Activated CD8-positive, alpha-beta memory T cell treated with anti-CD3 and anti-CD28 coated beads, Interleukin-2, amount 10 ng/mL, durations not matched to agents 7 days and 5 days (primary cell): ENCODE measurements around the gene STAT6. TPM values are rescaled to one million over a fixed set of nuclear protein-coding genes. Genes with fewer than 3 reads are reported as not detected.

ENCODE experiments used
- ATAC-seq: fragments of 150-1000 bp; cut with Tn5 transposase; one replicate; pipeline ENCODE4 v1.10.0; 2021; ENCODE audit warnings: moderate library complexity
- CTCF ChIA-PET: fragments of 350-600 bp; sonication (Branson Sonifier 250); formaldehyde crosslinking; loops from one replicate; lab custom pipeline; 2021; ENCODE audit warnings: antibody characterized with exemption; lab: Charles Lee
- DNase-seq: peaks from one replicate; pipeline ENCODE4 v3.0.0-alpha.2; 2020
- H3K27ac Mint-ChIP-seq: one replicate; pipeline ENCODE4 v1.8.0; 2021; ENCODE audit warnings: mild to moderate bottlenecking, mixed read lengths
- H3K27me3 Mint-ChIP-seq: one replicate; pipeline ENCODE4 v1.8.0; 2021; ENCODE audit warnings: mixed read lengths
- H3K36me3 Mint-ChIP-seq: one replicate; pipeline ENCODE4 v1.8.0; 2021; ENCODE audit warnings: mild to moderate bottlenecking, mixed read lengths
- H3K4me1 Mint-ChIP-seq: one replicate; pipeline ENCODE4 v1.8.0; 2021; ENCODE audit warnings: mixed read lengths
- H3K4me3 Mint-ChIP-seq: one replicate; pipeline ENCODE4 v1.8.0; 2021; ENCODE audit warnings: mild to moderate bottlenecking, moderate library complexity, mixed read lengths
- H3K9me3 Mint-ChIP-seq: one replicate; pipeline ENCODE4 v1.8.0; 2022; ENCODE audit warnings: low read depth, mixed read lengths
- total RNA-seq, 2 experiments: library from RNA; stranded (reverse); gene quantifications; one replicate each; pipeline ENCODE4 v1.2.3, GENCODE V29; 2021

STAT6 gene
- total RNA-seq, 2 experiments from 2014 or later = 99.1 to 104 TPM

DNA sequence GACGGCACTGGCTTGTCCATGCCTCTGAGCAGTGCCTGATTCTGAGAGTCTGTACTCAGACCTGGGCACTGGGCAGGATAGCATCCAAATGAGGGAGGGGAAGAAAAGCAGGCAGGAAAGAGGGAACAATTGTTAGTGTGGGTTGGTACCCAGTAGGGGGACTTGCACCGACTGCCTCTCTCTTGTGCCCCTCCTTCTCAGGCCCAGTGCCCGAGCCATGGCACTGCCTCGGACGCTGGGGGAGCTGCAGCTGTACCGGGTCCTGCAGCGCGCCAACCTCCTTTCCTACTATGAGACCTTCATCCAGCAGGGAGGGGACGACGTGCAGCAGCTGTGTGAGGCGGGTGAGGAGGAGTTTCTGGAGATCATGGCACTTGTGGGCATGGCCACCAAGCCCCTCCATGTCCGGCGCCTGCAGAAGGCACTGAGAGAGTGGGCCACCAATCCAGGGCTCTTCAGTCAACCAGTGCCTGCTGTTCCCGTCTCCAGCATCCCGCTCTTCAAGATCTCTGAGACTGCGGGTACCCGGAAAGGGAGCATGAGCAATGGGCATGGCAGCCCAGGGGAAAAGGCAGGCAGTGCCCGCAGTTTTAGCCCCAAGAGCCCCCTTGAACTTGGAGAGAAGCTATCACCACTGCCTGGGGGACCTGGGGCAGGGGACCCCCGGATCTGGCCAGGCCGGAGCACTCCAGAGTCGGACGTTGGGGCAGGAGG is 20.1 kb downstream of the STAT6 start:
- Mint-ChIP-seq H3K9me3 (no peaks in the 10 kb centered on the region), H3K27me3 (no peaks in the 10 kb centered on the region), H3K36me3 (peaks cover 2% of the 10 kb centered on the region), H3K4me3 (peak overlapping the region; percentile 53), H3K4me1 (peaks cover 59% of the 10 kb centered on the region), H3K27ac (peak overlapping the region; percentile 12)
- no peak for DNase-seq
- CTCF ChIA-PET = interaction anchor here (1.2 to 16.0 kb wide), 7 partner anchors 8 to 123 kb away, joined by 3 to 202 read pairs (median 18); partner anchors contain the start of genes NEMP1 and STAT6
- ATAC-seq = no peak

DNA sequence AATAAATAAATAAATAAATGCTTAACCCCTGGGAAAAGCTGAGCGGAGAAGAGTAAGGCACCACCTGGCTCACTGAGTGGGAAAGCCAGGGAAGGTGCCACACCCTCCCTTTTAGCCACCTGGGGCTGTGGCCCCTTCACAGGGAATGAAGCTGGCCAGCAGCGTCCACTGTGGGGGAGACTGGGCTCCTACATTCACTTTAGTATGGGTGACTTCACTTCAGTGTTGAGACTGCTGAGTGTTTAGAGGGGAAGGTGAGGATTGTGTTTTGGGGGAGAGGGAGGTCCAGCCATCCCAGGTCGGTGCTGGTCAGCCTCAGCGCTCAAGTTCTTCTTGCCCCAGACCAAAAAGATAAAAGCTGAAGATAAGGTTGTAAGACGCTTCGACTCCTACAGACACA is 20.7 kb downstream of the STAT6 start:
- CTCF ChIA-PET = interaction anchor here (1.2 to 16.0 kb wide), 6 partner anchors 8 to 124 kb away, joined by 3 to 202 read pairs (median 19); partner anchors contain the start of genes NEMP1 and STAT6
- Mint-ChIP-seq H3K4me1 (peaks cover 64% of the 10 kb centered on the region), H3K9me3 (no peaks in the 10 kb centered on the region), H3K36me3 (peaks cover 2% of the 10 kb centered on the region), H3K27ac (peak overlapping the region; percentile 12), H3K27me3 (no peaks in the 10 kb centered on the region), H3K4me3 (peak overlapping the region; percentile 53)
- ATAC-seq (no peak), DNase-seq (no peak)

DNA sequence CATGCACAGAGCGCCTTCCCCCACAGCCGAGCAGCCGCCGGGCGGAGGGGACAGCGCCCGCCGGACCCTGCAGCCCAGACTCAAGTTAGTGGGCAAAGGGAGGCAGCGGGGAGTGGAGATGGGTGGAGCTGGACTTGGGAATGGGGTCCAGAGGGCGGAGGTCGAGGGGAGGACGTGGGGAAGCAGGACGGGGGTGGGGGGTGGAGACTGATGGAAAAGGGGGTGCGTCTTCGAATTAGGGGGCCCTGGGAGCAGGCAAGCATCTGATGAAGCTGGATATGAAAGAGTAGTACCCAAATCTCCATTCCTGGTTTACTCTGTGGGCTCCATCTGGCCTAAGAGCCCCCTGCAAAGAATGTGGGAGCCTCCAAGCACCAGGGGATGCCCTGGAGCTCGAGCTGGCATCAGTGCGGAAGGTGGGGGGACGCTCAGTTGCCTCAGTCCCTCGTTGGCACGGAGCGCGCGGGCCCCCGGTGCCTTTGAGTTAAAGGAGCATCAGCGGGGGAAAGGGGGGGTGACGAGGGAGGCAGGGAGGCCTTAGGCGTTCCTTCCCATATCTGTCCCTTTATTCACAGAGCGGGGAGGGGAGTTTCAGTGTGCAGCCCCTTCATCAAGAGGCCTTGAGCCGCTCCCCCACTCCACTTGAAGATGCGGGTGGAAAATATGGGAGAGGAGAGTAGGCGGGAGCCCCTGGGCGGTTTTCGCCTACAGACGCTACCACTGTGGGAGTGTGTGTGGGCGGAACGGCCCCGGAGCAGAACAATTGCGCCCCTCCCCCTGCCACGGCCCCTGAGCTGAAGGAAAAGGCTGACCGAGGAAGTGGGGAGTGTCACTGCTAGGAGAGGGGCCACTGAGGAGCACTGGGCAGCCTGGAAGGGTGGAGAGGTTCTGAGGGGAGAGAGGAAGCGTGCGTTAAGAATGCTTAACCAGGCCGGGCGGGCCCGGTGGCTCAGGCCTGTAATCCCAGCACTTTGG is 21.6 kb downstream of the STAT6 start:
- Mint-ChIP-seq H3K27ac (peak overlapping the region; percentile 73), H3K9me3 (no peaks in the 10 kb centered on the region), H3K36me3 (peaks cover 2% of the 10 kb centered on the region), H3K4me3 (peak overlapping the region; percentile 84), H3K27me3 (no peaks in the 10 kb centered on the region), H3K4me1 (peaks cover 62% of the 10 kb centered on the region)
- no peak for ATAC-seq
- CTCF ChIA-PET = interaction anchor here (0.7 to 16.0 kb wide), 9 partner anchors 9 to 125 kb away, joined by 3 to 202 read pairs (median 5); partner anchors contain the start of genes NEMP1 and STAT6
- peak; percentile 72 for DNase-seq

DNA sequence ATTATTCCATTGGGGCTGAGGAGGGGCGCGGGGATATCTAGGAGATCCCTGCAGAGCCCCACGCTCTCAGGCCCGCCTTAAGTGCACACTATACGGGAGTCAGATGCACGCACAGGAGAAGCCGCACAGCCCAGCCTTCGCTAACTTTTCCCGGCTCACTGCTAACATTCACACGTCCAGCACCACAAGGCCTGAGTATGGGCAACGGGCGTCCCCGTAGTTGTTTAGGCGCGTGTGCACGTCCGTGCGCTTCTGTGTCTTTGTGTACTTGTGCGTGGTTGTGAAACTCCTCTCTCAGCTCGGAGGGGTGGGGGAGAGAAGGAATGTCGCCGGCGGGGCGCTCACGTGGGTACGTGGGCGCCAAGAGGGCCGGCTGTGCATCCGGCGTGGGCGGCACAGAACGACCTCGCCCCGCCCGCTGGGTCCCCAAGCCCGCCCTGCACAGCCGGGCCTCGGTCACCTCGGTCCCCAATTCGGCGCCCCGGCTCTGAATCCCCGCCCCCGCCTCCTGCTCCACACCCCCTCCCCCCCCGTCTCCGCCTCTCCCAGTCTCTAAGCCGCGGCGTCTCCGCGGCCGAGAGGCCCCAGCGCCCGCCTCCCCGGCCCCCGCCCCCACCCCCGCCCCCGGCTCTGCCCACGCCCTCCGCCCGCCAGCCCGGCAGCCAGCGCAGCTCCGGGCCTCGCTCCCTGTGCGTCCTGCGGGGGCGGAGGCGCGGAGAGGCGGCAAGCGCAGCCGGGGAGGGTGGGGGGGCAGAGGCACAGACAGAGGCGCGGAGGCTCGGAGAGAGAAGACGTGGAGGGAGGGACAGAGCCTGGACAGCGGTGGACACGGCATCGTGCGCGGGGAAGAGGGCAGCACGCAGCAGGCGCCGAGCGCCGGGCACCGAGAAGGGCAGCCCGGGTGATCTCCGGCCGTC is 22.6 kb downstream of the STAT6 start, which contains the start of gene NAB2:
Gene NAB2 (plus strand): TSS at position 761 of the 917 bp plus-strand sequence. CDS start 158 bp downstream, outside the sequence.
- H3K4me3 Mint-ChIP-seq = peak within 1 kb of the TSS; percentile 84
- H3K9me3 Mint-ChIP-seq = no peaks in the 10 kb centered on the region
- CTCF ChIA-PET = interaction anchor here (1.1 to 16.0 kb wide), 9 partner anchors 10 to 124 kb away, joined by 3 to 202 read pairs (median 8); partner anchors contain the start of genes NEMP1 and STAT6
- peak; percentile 97 for DNase-seq
- ATAC-seq = peak; percentile 80
- peaks cover 2% of the 10 kb centered on the region for H3K36me3 Mint-ChIP-seq
- no peaks in the 10 kb centered on the region for H3K27me3 Mint-ChIP-seq
- peaks cover 57% of the 10 kb centered on the region for H3K4me1 Mint-ChIP-seq
- H3K27ac Mint-ChIP-seq = peak within 1 kb of the TSS; percentile 88

DNA sequence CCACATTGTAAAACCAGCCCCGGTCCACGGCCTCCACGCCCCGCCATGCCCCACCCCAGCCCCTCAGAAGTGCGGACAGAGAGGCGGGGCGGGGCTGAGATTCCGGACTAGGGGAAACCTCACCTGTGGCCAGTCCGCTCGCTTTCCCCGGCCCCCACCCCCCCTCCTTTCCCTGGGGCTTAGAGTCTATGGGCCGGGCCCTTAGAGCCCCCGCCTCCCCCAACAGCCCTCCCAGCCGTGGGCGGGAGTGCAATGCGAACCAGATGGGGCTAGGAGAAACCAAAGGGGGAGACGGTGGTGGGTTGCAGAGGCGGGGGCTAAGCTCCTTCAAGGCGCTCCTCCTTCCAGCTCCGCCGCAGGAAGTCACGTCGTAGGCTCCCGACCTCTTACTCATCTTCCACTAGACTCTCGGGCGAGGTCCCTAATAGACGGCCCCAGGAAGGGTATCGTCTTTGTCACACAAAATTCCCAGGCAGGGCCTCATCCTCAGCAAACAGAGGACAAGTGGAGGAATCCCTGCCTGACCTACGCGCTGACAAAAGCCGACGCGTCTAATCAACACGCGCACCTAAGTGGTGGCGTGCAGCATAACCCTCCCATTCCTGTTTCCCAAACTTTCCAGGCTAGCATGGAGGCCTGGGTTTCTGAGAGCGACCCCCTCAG is 23.3 kb downstream of the STAT6 start:
- Mint-ChIP-seq H3K4me1 (peaks cover 51% of the 10 kb centered on the region), H3K27ac (peak overlapping the region; percentile 88), H3K27me3 (no peaks in the 10 kb centered on the region), H3K9me3 (no peaks in the 10 kb centered on the region), H3K4me3 (peak overlapping the region; percentile 81), H3K36me3 (peaks cover 2% of the 10 kb centered on the region)
- ATAC-seq (peak; percentile 29), DNase-seq (peak; percentile 88)
- CTCF ChIA-PET = interaction anchor here (1.6 to 16.0 kb wide), 6 partner anchors 9 to 80 kb away, joined by 4 to 202 read pairs (median 14); partner anchors contain the start of genes NEMP1 and STAT6

GRCh38 chr12:57087010-57087690 is 24.0 kb downstream of the STAT6 start:
- Mint-ChIP-seq H3K27me3 (no peaks in the 10 kb centered on the region), H3K9me3 (no peaks in the 10 kb centered on the region), H3K36me3 (peaks cover 2% of the 10 kb centered on the region), H3K4me3 (peak overlapping the region; percentile 81), H3K27ac (peak overlapping the region; percentile 91), H3K4me1 (peaks cover 46% of the 10 kb centered on the region)
- CTCF ChIA-PET = interaction anchor here (1.6 to 16.0 kb wide), 6 partner anchors 8 to 79 kb away, joined by 4 to 202 read pairs (median 14); partner anchors contain the start of genes NEMP1 and STAT6
- DNase-seq (peak; percentile 89), ATAC-seq (peak; percentile 48)

DNA sequence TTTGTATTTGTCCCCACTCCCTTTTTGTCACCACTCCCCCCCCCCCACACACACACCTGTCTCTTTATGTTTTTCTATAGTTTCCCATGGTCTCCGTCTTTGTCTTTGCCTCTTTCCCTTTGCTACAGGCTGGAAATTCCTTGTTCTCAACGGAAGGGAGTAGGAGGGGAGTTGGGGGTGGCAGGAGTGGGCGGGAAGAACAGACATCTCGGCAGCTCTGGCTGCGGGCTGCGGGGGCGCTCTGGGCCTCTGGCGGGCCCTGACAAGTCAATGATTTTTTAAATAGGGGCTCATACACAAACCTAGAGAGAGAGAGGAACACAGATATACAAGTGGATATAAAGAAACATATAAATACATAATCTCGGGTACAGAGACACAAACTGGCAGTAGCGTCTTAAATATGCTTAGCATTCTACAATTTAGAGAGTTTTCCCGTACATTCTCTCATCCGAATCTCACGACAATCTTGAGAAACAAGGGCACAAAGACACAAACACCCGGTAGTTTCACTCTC is 24.6 kb downstream of the STAT6 start:
- DNase-seq (peak; percentile 63), ATAC-seq (no peak)
- CTCF ChIA-PET = interaction anchor here (1.7 to 16.0 kb wide), 5 partner anchors 8 to 79 kb away, joined by 4 to 202 read pairs (median 21); partner anchors contain the start of genes NEMP1 and STAT6

GRCh38 chr12:57085999-57086492 is 25.1 kb downstream of the STAT6 start:
- CTCF ChIA-PET = interaction anchor here (2.3 to 16.0 kb wide), 4 partner anchors 7 to 78 kb away, joined by 8 to 202 read pairs (median 52); partner anchors contain the start of genes NEMP1 and STAT6
- Mint-ChIP-seq H3K4me3 (peak overlapping the region; percentile 81), H3K27me3 (no peaks in the 10 kb centered on the region), H3K36me3 (no peaks in the 10 kb centered on the region), H3K4me1 (peaks cover 42% of the 10 kb centered on the region), H3K27ac (peak overlapping the region; percentile 91), H3K9me3 (no peaks in the 10 kb centered on the region)
- no peak for DNase-seq
- ATAC-seq = no peak

More for the DNA sequence above, 24.6 kb downstream of the STAT6 start:
- Mint-ChIP-seq H3K4me1 (peaks cover 42% of the 10 kb centered on the region), H3K9me3 (no peaks in the 10 kb centered on the region), H3K27ac (peak overlapping the region; percentile 91), H3K27me3 (no peaks in the 10 kb centered on the region), H3K4me3 (peak overlapping the region; percentile 81), H3K36me3 (no peaks in the 10 kb centered on the region)

- peaks cover 32% of the 10 kb centered on the region for H3K4me1 Mint-ChIP-seq
- CTCF ChIA-PET = interaction anchor here (0.8 to 14.1 kb wide), 5 partner anchors 9 to 44 kb away, joined by 3 to 263 read pairs (median 4); partner anchors contain the start of gene STAT6
- no peaks in the 10 kb centered on the region for H3K27me3 Mint-ChIP-seq
- ATAC-seq = no peak
- peaks cover 7% of the 10 kb centered on the region for H3K36me3 Mint-ChIP-seq
- H3K9me3 Mint-ChIP-seq = no peaks in the 10 kb centered on the region
- no peak overlapping the region for H3K4me3 Mint-ChIP-seq
- no peak for DNase-seq
- H3K27ac Mint-ChIP-seq = peak overlapping the region; percentile 3
Observed at GRCh38 chr12:57080855-57081254, 30.3 kb downstream of the STAT6 start.

GRCh38 chr12:57079821-57080220 is 31.3 kb downstream of the STAT6 start:
- Mint-ChIP-seq H3K9me3 (no peaks in the 10 kb centered on the region), H3K27me3 (no peaks in the 10 kb centered on the region), H3K4me1 (peaks cover 24% of the 10 kb centered on the region), H3K4me3 (peak overlapping the region; percentile 92), H3K27ac (peak overlapping the region; percentile 100), H3K36me3 (peaks cover 7% of the 10 kb centered on the region)
- no peak for ATAC-seq
- CTCF ChIA-PET = interaction anchor here (1.0 to 14.1 kb wide), 12 partner anchors 8 to 373 kb away, joined by 3 to 263 read pairs (median 6); partner anchors contain the start of genes NAB2 and STAT6
- no peak for DNase-seq
